Mesenteric fat pad (tissue), 1 donor: ENCODE measurements around the gene RIBC1. TPM values are rescaled to one million over a fixed set of nuclear protein-coding genes. Genes with fewer than 3 reads are reported as not detected.
A peak's percentile ranks its signal among the peaks of the same experiment; 100 is the strongest.
"Not testable (repeated sequence)": the region's sequence is repeated elsewhere in the genome, so short reads cannot be mapped to it uniquely, and the experiment has no call there.

ENCODE experiments used
- DNase-seq: peaks from one replicate; pipeline ENCODE4 v3.0.0-alpha.2; 2020; ENCODE audit warnings: low spot score
- total RNA-seq: library from RNA; stranded (reverse); fragmentation: NEBNext Ultra II Directional; extraction: Animal tissue kit (Norgen Biotek cat#: 25700); gene quantifications from one replicate; pipeline ENCODE4 v1.2.1, GENCODE V29; 2021
- donor health status: DM: yes; HTN: yes; CAD: no.

The RIBC1 gene
- total RNA-seq, 1 donor from 2014 or later = 0.22 TPM

DNA sequence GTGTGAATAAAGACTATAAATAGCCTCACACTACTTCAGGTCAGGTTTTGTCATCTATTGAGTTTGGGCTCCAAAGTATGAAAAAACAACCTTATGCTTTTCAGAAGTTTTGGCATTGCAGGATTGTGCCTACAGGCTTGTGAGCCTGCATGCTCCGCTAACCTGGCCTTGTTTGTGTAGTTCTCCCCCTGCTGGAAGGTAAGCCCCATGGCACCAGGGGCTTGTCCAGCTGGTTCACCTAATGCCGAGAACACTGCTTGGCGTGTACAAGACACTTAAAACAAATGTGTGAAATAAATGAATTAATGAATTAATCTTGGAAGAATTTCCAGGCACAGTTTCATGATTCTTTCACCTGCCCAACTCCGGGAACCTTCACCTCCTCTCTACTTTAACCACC is 13.3 kb downstream of the RIBC1 start:
- DNase-seq = no peak

DNA sequence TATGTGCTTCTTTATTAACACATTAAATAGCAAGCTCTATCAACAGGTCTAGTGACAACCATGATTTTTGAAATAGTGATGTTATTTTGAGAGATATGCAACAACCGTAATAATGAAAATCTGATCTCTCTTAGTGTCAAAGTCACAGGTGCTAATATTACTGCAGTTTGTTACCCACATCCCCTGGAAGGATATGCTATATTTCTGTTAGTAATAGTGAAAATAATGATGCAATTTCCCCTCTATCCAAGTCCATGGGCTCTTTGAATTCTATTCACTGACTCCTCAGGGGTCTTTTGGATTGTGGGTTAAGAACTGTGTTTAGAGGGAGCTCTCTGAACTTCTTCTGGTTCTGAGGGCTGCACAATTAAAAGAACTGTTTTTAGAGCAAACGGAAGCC is 14.5 kb downstream of the RIBC1 start:
- DNase-seq = no peak

DNA sequence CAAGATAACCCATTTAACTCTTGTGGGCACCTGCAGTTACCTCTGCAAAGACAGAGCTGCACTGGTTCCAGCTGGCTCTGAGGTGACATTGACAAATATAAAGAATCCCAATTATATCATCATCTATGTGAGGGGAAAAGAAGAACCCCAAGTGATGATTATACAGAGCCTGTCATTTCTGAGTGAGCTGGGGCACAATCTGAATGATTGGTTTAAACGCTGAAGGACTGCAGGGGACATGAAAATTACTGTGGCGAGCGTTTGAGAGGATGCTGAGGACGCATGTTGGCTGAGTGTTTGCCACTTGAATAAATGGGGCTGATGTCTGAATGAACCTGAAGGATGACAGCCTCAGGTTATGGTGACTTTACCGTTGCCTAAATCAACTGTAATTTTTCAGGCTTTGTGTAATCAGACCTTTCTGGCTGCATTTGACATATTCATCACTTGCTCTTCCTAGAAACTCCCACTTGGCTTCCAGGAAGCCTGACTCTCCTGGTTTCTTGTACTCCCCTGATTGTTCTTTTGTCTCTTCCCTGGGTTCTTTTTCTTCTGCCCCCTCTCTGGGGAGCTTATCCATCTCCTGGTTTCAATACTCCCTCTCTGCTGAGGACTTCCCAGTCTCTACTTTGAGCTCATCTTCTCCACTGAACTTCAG is 15.6 kb downstream of the RIBC1 start:
- DNase-seq = no peak

DNA sequence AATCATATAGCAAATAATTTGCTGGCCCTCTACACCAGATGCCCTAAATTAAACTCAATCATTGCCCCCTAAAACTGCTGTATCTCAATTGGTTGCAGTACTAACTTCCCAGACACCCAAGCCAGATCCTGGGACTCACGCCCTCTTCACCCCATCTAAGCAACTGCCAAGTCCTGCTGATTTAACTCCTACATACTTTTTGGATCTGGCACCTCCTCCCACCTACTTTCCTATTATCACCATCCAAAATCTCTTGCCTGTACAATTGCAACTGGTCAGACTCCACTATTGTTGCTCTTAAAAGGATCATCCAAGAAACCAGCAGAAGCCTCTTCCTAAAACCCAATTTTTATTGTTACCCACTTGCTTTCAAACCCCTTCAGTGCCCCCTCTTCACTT is 16.2 kb downstream of the RIBC1 start:
- DNase-seq = no peak

DNA sequence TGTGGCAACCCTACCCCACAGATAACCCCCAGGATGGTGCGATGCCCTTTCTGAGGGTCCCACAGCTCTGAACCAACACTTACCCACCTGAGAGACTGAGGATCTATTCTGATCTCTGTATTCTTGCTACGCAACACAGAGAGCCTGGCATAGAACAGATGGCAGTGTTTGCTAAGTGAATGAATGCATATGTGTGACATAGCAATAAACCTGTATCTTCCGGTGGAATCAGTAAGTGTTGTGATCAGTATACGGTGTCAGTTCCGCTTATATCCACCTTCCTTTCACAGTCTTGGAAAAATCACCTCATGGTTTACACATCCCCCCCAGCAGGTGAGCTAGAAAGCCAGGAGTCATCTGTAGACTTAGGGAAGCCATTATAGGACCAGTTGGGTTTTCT is 17.4 kb downstream of the RIBC1 start:
- DNase-seq = no peak

DNA sequence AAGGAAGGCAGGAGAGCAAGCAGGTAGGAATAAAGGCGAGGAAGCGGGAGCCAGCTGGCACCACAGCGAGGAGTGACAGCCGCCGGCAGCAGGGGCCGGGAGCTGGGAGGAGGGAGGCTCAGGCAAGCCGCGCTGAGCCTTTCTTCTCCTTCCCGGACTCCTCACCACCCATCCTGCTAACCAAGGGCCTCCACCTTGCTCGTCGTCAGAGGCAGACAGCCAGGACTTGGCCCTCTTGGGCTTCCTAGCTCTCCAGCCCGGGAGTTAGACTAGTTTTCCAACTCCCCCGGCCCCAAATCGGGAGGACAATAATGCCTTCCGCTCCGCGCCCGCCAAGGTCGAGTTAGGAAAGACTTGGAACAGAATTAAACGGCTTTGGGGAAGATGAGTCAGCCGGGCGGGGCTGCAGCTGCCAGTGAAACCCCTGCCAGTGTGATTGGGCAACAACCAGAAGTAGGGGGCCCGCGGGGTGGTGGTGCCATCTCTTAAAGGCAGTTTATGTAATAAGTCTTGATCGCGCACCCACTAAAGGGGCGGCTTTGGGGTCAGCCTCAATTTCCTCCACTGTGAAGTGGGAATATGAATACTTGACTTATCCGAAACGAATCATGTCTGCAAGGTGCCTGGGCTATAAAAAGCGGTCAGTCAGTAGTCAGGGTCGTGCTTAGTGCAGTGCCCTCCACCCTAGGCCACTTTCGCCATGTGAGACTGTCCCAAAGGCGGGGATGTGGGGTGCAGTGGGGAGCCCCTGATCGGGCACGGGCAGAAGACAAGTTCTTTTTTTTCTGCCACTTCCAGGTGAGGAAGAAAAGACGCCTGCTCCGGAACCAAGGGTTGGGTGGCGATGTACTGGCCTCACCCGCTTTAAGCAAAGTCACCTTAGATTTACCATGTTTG is 18.2 kb downstream of the RIBC1 start:
- peak; percentile 91 for DNase-seq

DNA sequence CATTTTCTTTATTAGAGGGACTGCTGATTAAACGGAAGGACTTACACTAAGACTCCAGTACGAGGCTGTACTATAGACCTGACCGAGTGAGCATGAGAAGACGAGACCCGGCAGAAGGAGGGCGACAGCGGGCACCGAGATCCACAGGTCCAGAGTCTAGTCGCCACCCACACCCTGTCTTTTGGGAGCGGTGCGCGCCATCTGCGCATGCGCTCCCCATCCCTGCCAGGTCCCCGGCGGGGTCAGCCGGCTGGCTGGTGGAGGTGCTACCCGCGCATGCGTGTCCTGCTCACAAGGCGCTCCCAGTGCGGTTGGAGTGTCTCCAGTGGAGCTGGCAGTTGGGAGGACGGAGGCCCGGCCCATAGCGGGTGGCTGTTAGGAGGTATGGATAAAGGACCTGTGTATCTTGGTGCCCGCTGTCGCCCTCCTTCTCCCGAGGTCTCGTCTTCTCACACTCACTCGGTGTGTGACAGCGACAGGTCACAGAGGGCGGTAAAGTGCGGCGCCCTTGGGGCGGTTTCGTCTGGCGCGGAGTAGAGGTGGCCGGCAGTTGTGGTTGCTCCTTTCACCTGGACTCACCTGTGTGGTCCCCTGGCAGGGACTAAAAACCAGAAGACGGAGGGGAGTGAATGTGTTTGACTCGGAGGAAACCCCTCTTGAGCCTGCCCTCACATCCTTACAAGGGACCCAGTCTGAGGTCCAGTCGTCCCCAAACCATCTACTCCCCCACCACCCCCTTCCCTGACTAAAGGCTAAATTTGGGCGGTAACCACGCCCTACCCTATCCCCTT is 19.1 kb downstream of the RIBC1 start:
- peak; percentile 92 for DNase-seq

DNA sequence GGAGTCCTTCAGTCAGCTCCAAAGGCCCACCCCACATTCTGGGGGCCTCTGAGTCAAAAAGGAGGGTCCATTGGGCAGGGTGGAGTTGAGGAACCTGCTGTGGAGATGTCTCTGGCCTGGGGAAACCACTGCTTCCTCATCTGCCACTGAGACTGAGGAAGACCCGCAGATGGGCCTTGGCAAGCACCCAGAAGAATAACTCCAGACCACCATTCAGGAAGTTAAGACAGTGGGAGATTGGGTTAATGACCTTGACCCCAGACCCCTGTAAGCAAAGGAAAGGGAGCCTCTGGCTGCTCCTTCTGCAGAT is 19.6 kb downstream of the RIBC1 start:
- no peak for DNase-seq

DNA sequence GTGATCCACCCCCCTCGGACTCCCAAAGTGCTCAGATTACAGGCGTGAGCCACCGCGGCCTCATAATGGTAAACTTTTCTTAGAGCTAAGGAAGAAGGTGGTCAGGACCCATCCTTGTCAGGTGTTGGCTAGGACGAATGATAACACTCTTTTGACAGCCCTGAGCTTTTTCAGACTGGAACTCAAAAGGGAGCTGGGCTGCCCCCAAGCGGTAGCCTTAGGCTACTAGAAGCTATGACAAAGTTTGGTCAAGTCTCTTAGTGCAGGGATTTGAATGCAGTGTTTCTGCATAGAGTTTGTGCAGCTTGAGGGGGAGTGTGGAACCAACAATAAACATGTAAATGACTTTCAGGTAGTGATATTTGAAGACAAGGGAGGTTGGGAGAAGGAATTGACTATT is 23.3 kb downstream of the RIBC1 start:
- DNase-seq = no peak

DNA sequence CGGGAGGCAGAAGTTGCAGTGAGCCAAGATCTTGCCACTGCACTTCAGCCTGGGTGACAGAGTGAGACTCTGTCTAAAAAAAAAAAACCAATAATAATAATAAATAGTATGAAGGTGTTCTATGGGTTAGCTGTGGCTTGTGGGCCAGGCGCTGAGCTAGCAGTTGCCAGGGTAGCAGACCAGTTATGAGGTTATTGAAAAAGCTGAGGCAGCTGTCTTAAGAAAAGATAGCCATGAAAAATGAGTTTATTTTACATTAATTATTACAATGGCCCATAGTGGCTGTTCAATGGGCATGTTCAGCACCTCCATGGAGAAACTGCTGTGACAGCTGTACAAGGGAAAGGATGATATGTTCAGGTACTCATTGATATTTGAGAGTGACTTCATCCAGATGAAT is 24.8 kb downstream of the RIBC1 start:
- DNase-seq = no peak

DNA sequence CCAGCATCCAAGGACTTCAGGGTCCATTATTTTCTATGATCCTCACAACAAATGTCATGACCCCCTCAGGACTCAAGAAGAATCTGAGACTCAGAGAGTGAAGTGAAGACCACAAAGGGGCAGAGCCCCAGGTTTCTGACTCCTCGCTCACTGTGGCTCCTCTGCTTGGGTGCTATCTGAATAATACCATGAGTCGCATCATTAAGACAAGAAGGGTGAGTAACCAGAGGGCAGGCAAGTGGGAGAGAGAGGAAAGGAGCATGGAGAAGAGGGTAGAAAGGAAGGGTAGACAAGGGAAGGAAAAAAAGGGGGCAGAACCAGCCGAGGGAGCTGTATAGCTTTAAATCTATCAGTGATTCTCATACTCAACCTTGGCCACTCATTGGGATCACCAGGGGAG is 27.0 kb downstream of the RIBC1 start:
- DNase-seq = no peak

DNA sequence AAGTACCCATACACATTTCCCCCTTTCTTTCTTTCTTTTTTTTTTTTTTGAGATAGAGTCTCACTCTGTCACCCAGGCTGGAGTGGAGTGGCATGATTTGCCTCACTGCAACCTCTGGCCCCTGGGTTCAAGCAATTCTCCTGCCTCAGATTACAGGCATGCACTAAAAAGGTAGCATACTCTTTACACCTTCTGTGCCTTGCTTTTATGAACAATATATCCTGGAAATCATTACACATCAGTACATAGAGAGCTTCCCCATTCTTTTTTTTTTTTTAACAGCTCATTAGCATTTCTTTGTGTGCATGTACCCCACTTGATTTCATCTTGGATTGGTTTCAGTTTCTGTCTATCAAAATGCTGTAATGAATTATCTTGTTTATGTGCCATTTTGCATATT is 30.1 kb downstream of the RIBC1 start:
- no peak for DNase-seq

DNA sequence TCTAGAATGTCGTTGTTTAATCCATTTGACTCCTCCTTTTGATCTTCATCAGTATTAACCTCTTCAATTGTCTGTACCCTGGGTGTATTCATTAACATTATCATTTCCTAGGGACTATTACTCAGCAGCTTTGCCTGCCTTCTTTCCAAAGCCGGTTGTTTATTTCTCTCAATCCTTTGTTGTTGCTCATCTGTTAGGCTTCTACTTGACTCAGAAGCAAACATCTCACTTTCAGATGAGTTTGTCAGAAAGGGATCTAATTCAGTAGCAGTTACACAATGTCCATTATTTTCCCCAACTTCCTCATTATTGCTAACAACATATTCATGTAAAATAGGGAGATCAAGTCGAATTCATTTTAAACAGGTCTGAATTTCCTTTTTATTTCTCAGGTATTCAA is 33.6 kb downstream of the RIBC1 start:
- DNase-seq = no peak

DNA sequence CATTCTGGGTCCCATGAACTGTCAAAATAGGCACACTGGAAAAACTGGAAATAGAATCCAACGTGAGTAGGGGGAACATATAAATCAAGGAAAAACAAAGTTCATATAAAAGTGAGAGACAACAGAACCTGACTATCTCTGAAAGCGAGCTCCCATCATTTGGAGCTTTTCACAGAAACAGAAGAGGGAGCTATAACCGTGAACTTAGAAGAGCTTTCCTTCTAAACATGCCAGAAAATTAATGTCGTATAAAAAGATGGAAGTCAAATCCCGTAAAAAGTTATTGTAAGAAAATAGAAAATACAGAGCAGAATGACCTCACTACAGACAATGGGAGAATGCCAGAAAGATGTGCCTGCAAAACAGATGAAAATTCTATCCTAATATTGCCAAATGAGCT is 35.4 kb downstream of the RIBC1 start:
- no peak for DNase-seq

DNA sequence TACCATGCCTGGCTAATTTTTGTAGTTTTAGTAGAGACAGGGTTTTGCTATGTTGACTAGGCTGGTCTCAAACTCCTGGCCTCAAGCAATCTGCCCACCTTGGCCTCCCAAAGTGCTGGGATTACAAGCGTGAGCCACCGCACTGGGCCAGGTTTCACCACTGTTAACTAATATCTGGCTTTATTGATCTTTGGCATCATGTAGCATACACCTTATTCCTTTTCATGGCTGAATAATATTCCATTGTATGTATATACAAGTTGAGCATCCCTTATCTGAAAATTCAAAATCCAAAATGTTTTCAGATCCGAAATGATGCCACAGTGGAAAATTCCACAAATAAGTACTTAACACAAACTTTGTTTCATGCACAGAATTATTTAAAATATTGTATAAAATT is 46.0 kb downstream of the RIBC1 start:
- not testable (repeated sequence) for DNase-seq

DNA sequence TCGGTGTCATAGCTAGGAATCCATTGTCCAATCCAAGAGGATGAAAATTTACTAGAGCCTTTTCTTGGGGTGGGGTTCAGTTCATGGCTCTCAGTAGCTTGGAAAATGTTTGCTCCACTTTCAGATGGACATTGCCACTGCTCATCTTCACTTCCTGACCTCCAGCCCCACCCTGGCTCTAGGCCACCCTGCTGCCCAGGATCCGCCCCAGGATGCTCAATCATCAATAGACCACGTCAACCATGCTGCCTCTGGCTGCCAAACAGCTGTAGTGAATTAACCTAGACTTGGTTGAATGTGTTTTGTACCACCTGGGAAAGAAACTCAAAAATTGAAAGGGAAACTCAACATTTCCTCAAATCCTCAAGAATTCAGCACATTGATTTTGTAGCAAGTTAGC is 48.7 kb downstream of the RIBC1 start:
- DNase-seq = no peak

DNA sequence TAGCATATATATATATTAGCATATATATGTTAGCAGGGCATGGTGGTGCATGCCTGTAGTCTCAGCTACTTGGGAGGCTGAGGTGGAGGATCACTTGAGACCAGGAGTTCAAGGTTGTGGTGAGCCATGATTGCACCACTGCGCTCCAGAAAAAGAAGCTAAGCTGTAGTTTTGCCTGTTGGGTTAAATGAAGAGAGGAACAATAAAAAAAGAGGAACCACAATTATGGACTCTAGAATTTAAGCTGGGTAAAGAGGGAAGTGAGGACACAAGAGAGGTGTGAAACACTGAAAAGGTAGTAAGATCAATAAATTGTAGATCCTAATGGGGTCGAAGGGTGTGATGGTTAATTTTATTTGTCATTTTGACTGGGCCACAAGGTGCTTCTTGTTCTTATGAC is 52.0 kb downstream of the RIBC1 start:
- no peak for DNase-seq

DNA sequence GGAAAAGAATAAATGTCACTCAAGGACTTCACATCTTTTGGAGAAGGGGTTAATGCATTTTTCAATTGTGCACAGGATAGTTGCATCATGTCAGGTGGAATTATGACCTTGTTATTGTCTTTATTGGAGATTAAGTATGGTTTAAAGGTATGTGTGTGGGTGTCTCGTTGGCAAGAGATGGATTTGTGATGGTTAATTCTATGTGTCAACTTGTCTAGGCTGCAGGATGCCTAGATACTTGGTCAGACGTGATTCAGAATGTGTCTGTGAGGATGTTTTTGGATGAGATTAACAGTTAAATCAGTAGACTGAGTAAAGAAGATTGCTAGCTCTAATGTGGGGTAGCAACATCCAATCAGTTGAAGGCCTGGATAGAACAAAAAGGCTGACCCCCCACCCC is 53.7 kb downstream of the RIBC1 start:
- DNase-seq = no peak

DNA sequence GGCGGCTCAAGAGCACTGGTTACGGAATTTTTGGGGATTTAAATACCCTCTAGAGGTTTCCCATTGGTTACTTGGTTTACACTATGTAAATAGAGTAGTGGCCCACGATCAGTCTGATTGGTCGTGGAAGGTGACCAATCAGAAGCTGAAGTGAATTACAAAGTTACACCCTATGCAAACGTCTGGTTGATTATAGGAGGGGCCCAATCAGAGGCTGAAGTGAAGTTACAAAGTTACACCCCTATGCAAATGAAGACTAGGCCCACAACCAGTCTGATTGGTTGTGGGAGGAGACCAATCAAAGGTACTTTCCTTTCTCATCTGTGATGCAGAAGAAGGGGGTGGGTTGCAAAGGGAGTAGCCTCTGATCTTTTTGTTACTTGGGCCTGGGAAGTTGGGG is 56.6 kb downstream of the RIBC1 start:
- DNase-seq = no peak
